GM12878 (cell line): ENCODE results near the gene KRT81. TPM values are rescaled to one million over a fixed set of nuclear protein-coding genes. Genes with fewer than 3 reads are reported as not detected.

Experiments used
- ATAC-seq: fragments of 200-7000 bp; cut with Tn5 transposase; 3 replicates; pipeline ENCODE4 v1.9.1; 2020; ENCODE audit warnings: mild to moderate bottlenecking, moderate library complexity
- BruUV-seq: library from RNA; stranded (reverse); fragments of 400-500 nt; replicated peaks from 2 replicates; lab custom pipeline; 2021; lab: Mats Ljungman, UMichigan
- CTCF ChIA-PET: fragments of 300-600 bp; sonication (Branson Sonifier 250); formaldehyde crosslinking; extraction: SDS; loops from one replicate; lab custom pipeline; 2021; ENCODE audit warnings: inconsistent platforms; lab: Yijun Ruan, JAX
- POLR2A ChIA-PET: fragments of 350-600 bp; formaldehyde crosslinking; extraction: SDS; loops from one replicate; lab custom pipeline; 2021; ENCODE audit warnings: inconsistent platforms; lab: Charles Lee
- RAD21 ChIA-PET: fragments of 300-600 bp; sonication (Branson Sonifier 250); formaldehyde crosslinking; loops from one replicate; lab custom pipeline; 2023; ENCODE audit warnings: antibody characterized with exemption; ENCODE audit not compliant: unreplicated experiment; lab: Charles Lee
- SMC1A ChIA-PET: fragments of 300-600 bp; sonication (Branson Sonifier 250); formaldehyde crosslinking; loops from one replicate; lab custom pipeline; 2023; ENCODE audit not compliant: unreplicated experiment, uncharacterized antibody; lab: Charles Lee
- DNase-seq: peaks from one replicate; pipeline ENCODE4 v3.0.0-alpha.2; 2011; ENCODE audit warnings: low read depth, low spot score
- FAIRE-seq: peaks from 3 replicates; lab custom pipeline; 2011; peaks lifted over from hg19 to GRCh38; lab: Jason Lieb, UNC
- H2AFZ ChIP-seq: 2 replicates; pipeline ENCODE4 v1.6.0; 2011; ENCODE audit warnings: low read depth, low read length, control low read depth; ENCODE audit not compliant: control insufficient read depth
- H3K27ac ChIP-seq: 2 replicates; pipeline ENCODE4 v1.5.1; 2011; ENCODE audit warnings: control low read depth; ENCODE audit not compliant: control insufficient read depth, insufficient read depth
- H3K27me3 ChIP-seq, 2 experiments: replicated peaks in 1 of 2; 2 replicates each; pipeline versions ENCODE4 v1.6.0 to v1.6.1; 2011; ENCODE audit warnings: low read length in 1 of 2; ENCODE audit not compliant: control insufficient read depth in 2 of 2, insufficient read depth in 2 of 2
- H3K36me3 ChIP-seq, 2 experiments: 2 replicates each; pipeline ENCODE4 v1.5.1; 2011; ENCODE audit warnings: low read length in 1 of 2; ENCODE audit not compliant: control insufficient read depth in 2 of 2, insufficient read depth in 2 of 2
- H3K4me1 ChIP-seq: 2 replicates; pipeline ENCODE4 v1.6.1; 2011; ENCODE audit warnings: mild to moderate bottlenecking, low read length, moderate library complexity, mixed read lengths; ENCODE audit not compliant: control insufficient read depth, insufficient read depth
- H3K4me2 ChIP-seq: 2 replicates; pipeline ENCODE4 v1.6.0; 2011; ENCODE audit warnings: control low read depth; ENCODE audit not compliant: control insufficient read depth, insufficient read depth
- H3K4me3 ChIP-seq: fragments of 200-600 bp; sonication (generic); 2 replicates; pipeline ENCODE4 v1.5.1; 2016
- H3K79me2 ChIP-seq: 2 replicates; pipeline ENCODE4 v1.6.0; 2011; ENCODE audit warnings: low read length; ENCODE audit not compliant: control insufficient read depth, insufficient read depth
- H3K9ac ChIP-seq: 2 replicates; pipeline ENCODE4 v1.8.0; 2011; ENCODE audit warnings: low read length, control low read depth, mixed read lengths; ENCODE audit not compliant: control insufficient read depth, insufficient read depth
- H3K9me3 ChIP-seq: replicated peaks from 3 replicates; pipeline ENCODE4 v1.5.1; 2011; ENCODE audit warnings: mild to moderate bottlenecking, low read length; ENCODE audit not compliant: control insufficient read depth, insufficient read depth
- H4K20me1 ChIP-seq: 2 replicates; pipeline ENCODE4 v1.6.0; 2011; ENCODE audit not compliant: control insufficient read depth, insufficient read depth
- BACH1 ChIP-seq: fragments of 450-650 bp; IDR thresholded peaks from 2 replicates; pipeline ENCODE4 v1.6.1; 2017; ENCODE audit warnings: mild to moderate bottlenecking, borderline replicate concordance
- CHD2 ChIP-seq: IDR thresholded peaks from 2 replicates; pipeline ENCODE4 v1.6.1; 2011; ENCODE audit warnings: low read depth, low read length, improper control_type of control experiment, borderline replicate concordance
- CREM ChIP-seq: IDR thresholded peaks from 2 replicates; pipeline ENCODE4 v1.6.1; 2014; ENCODE audit warnings: antibody characterized with exemption, low read depth
- MYB ChIP-seq: fragments of 150-350 bp; IDR thresholded peaks from 2 replicates; pipeline ENCODE4 v1.6.1; 2014; ENCODE audit warnings: mild to moderate bottlenecking, low read depth, low read length, borderline replicate concordance
- NFIC ChIP-seq: IDR thresholded peaks from 2 replicates; pipeline ENCODE4 v1.6.1; 2012; ENCODE audit warnings: low read depth, mild to moderate bottlenecking, inconsistent platforms, low read length, moderate library complexity
- NR2C1 ChIP-seq: fragments of 450-650 bp; IDR thresholded peaks from 2 replicates; pipeline ENCODE4 v1.6.1; 2017; ENCODE audit warnings: antibody characterized with exemption, mild to moderate bottlenecking, moderate library complexity
- PBX3 ChIP-seq: IDR thresholded peaks from 2 replicates; pipeline ENCODE4 v1.6.1; 2011; ENCODE audit warnings: mild to moderate bottlenecking, low read depth, low read length, moderate library complexity; ENCODE audit not compliant: insufficient replicate concordance
- PML ChIP-seq: IDR thresholded peaks from 2 replicates; pipeline ENCODE4 v1.6.1; 2012; ENCODE audit warnings: low read length, inconsistent platforms
- RELA ChIP-seq: fragments of 450-650 bp; IDR thresholded peaks from 2 replicates; pipeline ENCODE4 v1.8.0; 2014; ENCODE audit warnings: borderline replicate concordance; ENCODE audit not compliant: partially characterized antibody
- REST ChIP-seq: IDR thresholded peaks from 2 replicates; pipeline ENCODE4 v1.6.1; 2012; ENCODE audit warnings: mild to moderate bottlenecking, low read depth, low read length
- SIN3A ChIP-seq: IDR thresholded peaks from 2 replicates; pipeline ENCODE4 v1.6.1; 2012; ENCODE audit warnings: low read depth, low read length, improper control_type of control experiment
- SIX5 ChIP-seq: IDR thresholded peaks from 2 replicates; pipeline ENCODE4 v1.6.1; 2011; ENCODE audit warnings: mild to moderate bottlenecking, low read depth, low read length, moderate library complexity; ENCODE audit not compliant: severe bottlenecking
- SPI1 ChIP-seq: IDR thresholded peaks from 2 replicates; pipeline ENCODE4 v1.6.1; 2011; ENCODE audit warnings: low read depth, mild to moderate bottlenecking, low read length, moderate library complexity, borderline replicate concordance; ENCODE audit not compliant: insufficient read depth
- SREBF2 ChIP-seq: IDR thresholded peaks from 2 replicates; pipeline ENCODE4 v1.6.1; 2012; ENCODE audit warnings: mild to moderate bottlenecking, low read length
- STAT1 ChIP-seq: fragments of 450-650 bp; conservative IDR thresholded peaks from 2 replicates; pipeline ENCODE4 v1.6.1; 2014; ENCODE audit warnings: antibody characterized with exemption, mild to moderate bottlenecking
- TAF1 ChIP-seq: IDR thresholded peaks from 2 replicates; pipeline ENCODE4 v1.6.1; 2011; ENCODE audit warnings: mild to moderate bottlenecking, low read depth, low read length, borderline replicate concordance
- ZNF207 ChIP-seq: fragments of 450-650 bp; IDR thresholded peaks from 2 replicates; pipeline ENCODE4 v1.6.1; 2014; ENCODE audit warnings: antibody characterized with exemption, mild to moderate bottlenecking, borderline replicate concordance
- WGBS: methylation state at CpG from one replicate; pipeline ENCODE4 v1.1.6; 2016; ENCODE audit warnings: low lambda C conversion rate; ENCODE audit not compliant: insufficient replicate concordance, insufficient coverage; ENCODE audit errors: missing lambda C conversion rate; 5-methylcytosine and 5-hydroxymethylcytosine counted together
- in situ Hi-C: fragments of 300-500 bp; cut with MboI; formaldehyde crosslinking; loops from 9 replicates; pipeline ENCODE4 v1.14.3; 2018; ENCODE audit warnings: mixed read lengths
- intact Hi-C: fragments of 100-400 bp; cut with micrococcal nuclease; formaldehyde crosslinking; loops from one replicate; pipeline ENCODE4 v1.14.2; 2022; ENCODE audit not compliant: unreplicated experiment
- polyA plus RNA-seq, 11 experiments: library from polyadenylated mRNA; depleted of rRNA in 4 of 11; unstranded in 6 of 11; stranded (reverse) in 5 of 11; fragments of >200 nt; fragmentation: Nextera tagmentation in 4 of 11; fragmentation: Illumina TruSeq in 1 of 11; extraction: Ambion mirVana in 4 of 11; extraction: Trizol in 1 of 11; gene quantifications; 1 replicate in 1 of 11; 2 replicates in 10 of 11; pipeline versions ENCODE4 v1.2.1 to v1.2.3, GENCODE V29; 2011 to 2016; ENCODE audit warnings: inconsistent platforms in 2 of 11, missing spikeins in 2 of 11, low read depth in 1 of 11
- total RNA-seq, 4 experiments: library from RNA; depleted of rRNA in 3 of 4; stranded (reverse); fragments of >200 nt in 3 of 4; fragmentation: Illumina TruSeq in 1 of 4; extraction: Trizol in 1 of 4; gene quantifications; 2 replicates each; pipeline versions ENCODE4 v1.2.1 to v1.2.3, GENCODE V29; 2013 to 2021
- TF ChIP-seq, protein P1 (sequence below): fragments of 450-650 bp; IDR thresholded peaks from 2 replicates; pipeline ENCODE4 v1.6.1; 2018; ENCODE audit warnings: borderline replicate concordance, mild to moderate bottlenecking; ENCODE audit not compliant: partially characterized antibody

Gene KRT81
- total and polyA plus RNA-seq, 10 of the 15 experiments (the other 5 are each of a cell fraction or from before 2014, with no cell fraction given) = 0.05 to 0.15 TPM; not detected in 8

- TF ChIP-seq, protein P1, sequence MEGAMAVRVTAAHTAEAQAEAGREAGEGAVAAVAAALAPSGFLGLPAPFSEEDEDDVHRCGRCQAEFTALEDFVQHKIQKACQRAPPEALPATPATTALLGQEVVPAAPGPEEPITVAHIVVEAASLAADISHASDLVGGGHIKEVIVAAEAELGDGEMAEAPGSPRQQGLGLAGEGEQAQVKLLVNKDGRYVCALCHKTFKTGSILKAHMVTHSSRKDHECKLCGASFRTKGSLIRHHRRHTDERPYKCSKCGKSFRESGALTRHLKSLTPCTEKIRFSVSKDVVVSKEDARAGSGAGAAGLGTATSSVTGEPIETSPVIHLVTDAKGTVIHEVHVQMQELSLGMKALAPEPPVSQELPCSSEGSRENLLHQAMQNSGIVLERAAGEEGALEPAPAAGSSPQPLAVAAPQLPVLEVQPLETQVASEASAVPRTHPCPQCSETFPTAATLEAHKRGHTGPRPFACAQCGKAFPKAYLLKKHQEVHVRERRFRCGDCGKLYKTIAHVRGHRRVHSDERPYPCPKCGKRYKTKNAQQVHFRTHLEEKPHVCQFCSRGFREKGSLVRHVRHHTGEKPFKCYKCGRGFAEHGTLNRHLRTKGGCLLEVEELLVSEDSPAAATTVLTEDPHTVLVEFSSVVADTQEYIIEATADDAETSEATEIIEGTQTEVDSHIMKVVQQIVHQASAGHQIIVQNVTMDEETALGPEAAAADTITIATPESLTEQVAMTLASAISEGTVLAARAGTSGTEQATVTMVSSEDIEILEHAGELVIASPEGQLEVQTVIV = no peak
- TF ChIP-seq CREM = no peak
- no peak for TF ChIP-seq TAF1
- no peak for TF ChIP-seq SIN3A
- no peak for TF ChIP-seq RELA
- no peak for TF ChIP-seq ZNF207
- TF ChIP-seq, all 136 proteins: peak for 0
Observed at GRCh38 chr12:52312086-52312485, 20.8 kb upstream of the KRT81 start (continued).

- H3K36me3 ChIP-seq = no peaks in the 10 kb centered on the region
- ChIA-PET RAD21 (no interaction called here), CTCF (interaction anchor here (0.6 to 3.7 kb wide), 12 partner anchors 14 to 568 kb away, joined by 3 to 18 read pairs (median 4); no protein-coding TSS in a partner anchor), SMC1A (interaction anchor here (1.0 to 2.0 kb wide), 3 partner anchors 12 to 25 kb away, joined by 3 to 7 read pairs (median 3); no protein-coding TSS in a partner anchor), POLR2A (no interaction called here)
- H3K27me3 ChIP-seq = peaks cover 16 to 18% of the 10 kb centered on the region in 2 experiments; a peak in 3 of 4 replicates
- H3K27ac ChIP-seq = no peak overlapping the region
- no peak overlapping the region for H3K4me2 ChIP-seq
- H3K79me2 ChIP-seq = no peaks in the 10 kb centered on the region
- H3K4me1 ChIP-seq = no peaks in the 10 kb centered on the region
- H3K9ac ChIP-seq = no peak overlapping the region
- no peak for FAIRE-seq
- no TSS peak for BruUV-seq
- no peak for DNase-seq
- H3K9me3 ChIP-seq = no peaks in the 10 kb centered on the region
- ATAC-seq = no peak
- H3K4me3 ChIP-seq = no peak overlapping the region
- 37% methylated on average over 3 of the region's 3 CpGs for WGBS
- no peaks in the 10 kb centered on the region for H4K20me1 ChIP-seq
- intact Hi-C loops = no loop called here
- no peak overlapping the region for H2AFZ ChIP-seq
- in situ Hi-C loops = no loop called here
- TF ChIP-seq SIX5 (no peak), SREBF2 (no peak), BACH1 (no peak), REST (no peak), NFIC (no peak), CHD2 (no peak), PML (no peak), PBX3 (no peak), MYB (no peak), SPI1 (no peak), STAT1 (no peak), NR2C1 (no peak)
Observed at GRCh38 chr12:52311285-52311648, 19.9 kb upstream of the KRT81 start.
